GM12864 (cell line): ENCODE measurements around the gene PRIMA1.

Source experiments
- DNase-seq: peaks from one replicate; pipeline ENCODE4 v3.0.0-alpha.2; 2011; ENCODE audit warnings: low read depth
- H3K4me3 ChIP-seq: 2 replicates; pipeline ENCODE4 v1.5.1; 2011; ENCODE audit warnings: mild to moderate bottlenecking, low read depth, low read length, control low read depth
- CTCF ChIP-seq: IDR thresholded peaks from 2 replicates; pipeline ENCODE4 v1.5.1; 2011; ENCODE audit warnings: low read depth, mild to moderate bottlenecking, moderate library complexity, low read length, control low read depth, inconsistent platforms; ENCODE audit errors: missing control alignments

PRIMA1 gene

DNA sequence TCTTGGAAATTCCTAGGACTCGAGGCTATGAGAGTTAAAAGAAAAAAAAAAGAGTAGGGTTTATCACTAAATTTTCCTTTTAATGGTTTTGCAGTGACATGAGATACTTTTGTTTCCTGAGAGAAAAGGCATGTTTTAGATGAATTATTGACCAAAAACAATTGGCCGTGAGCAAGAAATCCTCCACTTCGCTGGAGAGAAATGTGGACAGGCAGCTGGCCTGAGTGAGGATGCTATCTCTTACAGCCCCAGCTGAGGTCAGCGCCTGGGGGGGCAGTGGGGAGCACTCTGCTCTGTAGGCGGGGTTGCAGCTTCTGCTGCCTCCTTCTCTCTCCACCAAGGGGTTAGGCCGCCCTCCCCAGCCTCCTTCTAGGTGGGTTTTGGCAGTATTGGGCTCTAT lies 54.7 kb downstream of the PRIMA1 start:
- DNase-seq, result no peak
- H3K4me3 ChIP-seq, result no peak overlapping the region
- TF ChIP-seq CTCF, result no peak

DNA sequence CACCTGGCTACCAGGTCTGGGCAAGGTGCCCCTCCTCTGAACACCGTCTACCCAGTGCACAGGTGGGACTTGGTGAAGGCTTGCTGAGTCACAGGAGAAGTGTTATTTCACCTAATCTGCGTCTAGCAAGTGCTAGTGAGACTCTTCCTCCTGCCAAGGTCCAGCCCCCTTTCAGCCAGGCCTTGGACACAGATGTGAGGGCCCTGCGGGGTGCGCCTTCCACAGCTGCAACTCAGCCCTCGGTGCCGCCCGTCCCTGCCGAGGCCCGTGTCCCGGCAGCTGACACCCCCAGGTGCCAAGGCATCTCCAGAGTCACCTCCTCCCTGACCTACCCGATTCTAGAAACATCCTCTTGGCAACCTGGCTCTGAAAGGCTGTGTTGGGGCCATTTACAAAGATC lies 55.1 kb downstream of the PRIMA1 start:
- DNase-seq, result no peak
- TF ChIP-seq CTCF, result no peak
- H3K4me3 ChIP-seq, result no peak overlapping the region

- H3K4me3 ChIP-seq, result no peak overlapping the region
- no peak for DNase-seq
- TF ChIP-seq CTCF, result no peak
Measured at GRCh38 chr14:93732524-93732923, 55.8 kb downstream of the PRIMA1 start.

- TF ChIP-seq CTCF, result no peak
- DNase-seq, result no peak
- H3K4me3 ChIP-seq, result no peak overlapping the region
Measured at GRCh38 chr14:93731753-93732152, 56.5 kb downstream of the PRIMA1 start.

DNA sequence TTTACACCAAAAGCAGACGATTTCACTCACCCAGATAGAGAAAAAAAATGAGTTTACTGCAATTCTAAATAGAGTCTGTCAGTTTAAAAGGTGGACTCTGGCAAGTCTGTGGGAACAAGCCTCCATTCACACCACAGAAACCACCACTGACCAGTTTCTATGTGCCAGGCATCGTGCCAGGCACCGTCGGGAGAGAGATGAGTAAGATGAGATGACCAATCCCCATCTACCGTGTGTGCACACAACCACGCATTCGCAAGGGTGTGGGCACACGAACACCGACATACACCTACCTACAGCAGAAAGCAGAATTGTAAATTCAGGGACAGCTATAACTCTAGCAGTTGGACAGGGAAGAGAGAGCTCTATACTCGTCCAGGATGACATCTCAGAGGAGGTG lies 58.3 kb downstream of the PRIMA1 start:
- TF ChIP-seq CTCF, result no peak
- no peak for DNase-seq
- no peak overlapping the region for H3K4me3 ChIP-seq

- TF ChIP-seq CTCF, result no peak
- DNase-seq, result no peak
Measured at GRCh38 chr14:93728651-93729016, 59.7 kb downstream of the PRIMA1 start.

GRCh38 chr14:93727917-93728650 lies 60.2 kb downstream of the PRIMA1 start:
- DNase-seq, result no peak
- H3K4me3 ChIP-seq, result no peak overlapping the region
- TF ChIP-seq CTCF, result no peak

More at GRCh38 chr14:93728651-93729016, 59.7 kb downstream of the PRIMA1 start:
- H3K4me3 ChIP-seq, result no peak overlapping the region
